ENCODE measurements around the gene INTS6.

DNA sequence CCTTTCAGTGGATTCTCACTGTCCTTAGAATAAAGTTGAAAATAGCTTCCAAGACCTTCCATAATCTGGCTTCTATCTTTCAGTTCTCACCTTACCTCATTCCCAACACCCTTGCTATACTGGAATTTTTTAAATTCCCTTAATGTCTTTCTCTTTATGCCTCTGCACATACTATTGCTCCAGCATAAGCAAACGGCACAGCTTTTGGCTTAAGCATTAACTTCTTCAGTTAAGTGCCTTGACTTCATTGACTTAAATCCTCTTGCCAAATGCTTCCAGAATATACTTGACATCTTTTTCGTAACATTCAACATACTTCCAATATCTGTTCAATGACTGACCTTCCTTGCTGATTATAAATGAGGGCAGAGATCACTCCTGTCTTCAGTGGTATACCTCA, 79.4 kb downstream of the INTS6 start:
- TF ChIP-seq CTCF (IDR thresholded peaks at IDR 0.05) = no peak
- TF ChIP-seq POLR2A (IDR thresholded peaks at IDR 0.05) = no peak
